Measurements from ENCODE around the gene RADX. TPM values are rescaled to one million over a fixed set of nuclear protein-coding genes. Genes with fewer than 3 reads are reported as not detected.
"Not testable (repeated sequence)": the region's sequence is repeated elsewhere in the genome, so short reads cannot be mapped to it uniquely, and the experiment has no call there.

RADX gene
- total RNA-seq, 2 experiments from 2014 or later, result 5.6 to 7.4 TPM

- no peak for ATAC-seq
- intact Hi-C loops (cut with micrococcal nuclease), result no loop called here
Observed at GRCh38 chrX:106621836-106622235, 10.1 kb downstream of the RADX start.

GRCh38 chrX:106626789-106627188 lies 15.0 kb downstream of the RADX start:
- TF ChIP-seq CTCF (IDR thresholded peaks at IDR 0.05), result no peak
- Mint-ChIP-seq H3K4me3 (no peak overlapping the region), H3K36me3 (ENCODE audit: low read depth) (peaks cover 3% of the 10 kb centered on the region), H3K9me3 (no peaks in the 10 kb centered on the region), H3K4me1 (ENCODE audit: low read depth) (no peaks in the 10 kb centered on the region), H3K27me3 (no peaks in the 10 kb centered on the region), H3K27ac (no peak overlapping the region)
- DNase-seq (no peak), ATAC-seq (no peak)
- intact Hi-C loops (cut with micrococcal nuclease), result no loop called here
- ChIA-PET POLR2A (no interaction called here), CTCF (no interaction called here)

More at GRCh38 chrX:106621836-106622235, 10.1 kb downstream of the RADX start:
- peaks cover 3% of the 10 kb centered on the region for H3K36me3 Mint-ChIP-seq (ENCODE audit: low read depth)
- H3K4me1 Mint-ChIP-seq (ENCODE audit: low read depth), result no peaks in the 10 kb centered on the region
- DNase-seq, result no peak
- no peak overlapping the region for H3K27ac Mint-ChIP-seq
- ChIA-PET CTCF (interaction anchor here (3.9 kb wide), 1 partner anchor 140 kb away, joined by 27 read pairs; no protein-coding TSS in a partner anchor), POLR2A (no interaction called here)
- no peaks in the 10 kb centered on the region for H3K9me3 Mint-ChIP-seq
- H3K27me3 Mint-ChIP-seq, result no peaks in the 10 kb centered on the region
- TF ChIP-seq CTCF (IDR thresholded peaks at IDR 0.05), result no peak
- no peak overlapping the region for H3K4me3 Mint-ChIP-seq

- Mint-ChIP-seq H3K27me3 (no peaks in the 10 kb centered on the region), H3K9me3 (no peaks in the 10 kb centered on the region), H3K36me3 (ENCODE audit: low read depth) (no peaks in the 10 kb centered on the region), H3K4me1 (ENCODE audit: low read depth) (no peaks in the 10 kb centered on the region), H3K27ac (no peak overlapping the region), H3K4me3 (no peak overlapping the region)
- CTCF ChIA-PET, result no interaction called here
- DNase-seq (no peak), ATAC-seq (no peak)
- POLR2A ChIA-PET, result no interaction called here
- no peak for TF ChIP-seq CTCF (IDR thresholded peaks at IDR 0.05)
- intact Hi-C loops (cut with micrococcal nuclease), result no loop called here
Observed at GRCh38 chrX:106631615-106632014, 19.8 kb downstream of the RADX start.

- no peak for ATAC-seq
- Mint-ChIP-seq H3K9me3 (no peaks in the 10 kb centered on the region), H3K36me3 (ENCODE audit: low read depth) (peaks cover 6% of the 10 kb centered on the region), H3K27ac (no peak overlapping the region), H3K27me3 (no peaks in the 10 kb centered on the region), H3K4me3 (no peak overlapping the region), H3K4me1 (ENCODE audit: low read depth) (peaks cover 3% of the 10 kb centered on the region)
- intact Hi-C loops (cut with micrococcal nuclease), result no loop called here
- TF ChIP-seq CTCF (IDR thresholded peaks at IDR 0.05), result no peak
- no peak for DNase-seq
- CTCF ChIA-PET, result no interaction called here
- POLR2A ChIA-PET, result no interaction called here
Observed at GRCh38 chrX:106649523-106650428, 38.0 kb downstream of the RADX start.

GRCh38 chrX:106653625-106654024 lies 41.8 kb downstream of the RADX start:
- ATAC-seq; H3K9me3 Mint-ChIP-seq; H3K27ac Mint-ChIP-seq; intact Hi-C loops (cut with micrococcal nuclease); H3K4me1 Mint-ChIP-seq (ENCODE audit: low read depth); POLR2A ChIA-PET; H3K27me3 Mint-ChIP-seq; CTCF ChIA-PET; H3K36me3 Mint-ChIP-seq (ENCODE audit: low read depth); DNase-seq; H3K4me3 Mint-ChIP-seq: not testable (repeated sequence)
